NB4 (cell line): ENCODE data around the gene SMIM29.

Source experiments
- DNase-seq: peaks from one replicate; pipeline ENCODE4 v3.0.0; 2010; ENCODE audit warnings: low read depth
- H3K4me3 ChIP-seq: one replicate; pipeline ENCODE4 v1.5.1; 2011; ENCODE audit warnings: mild to moderate bottlenecking, low read depth, low read length, moderate library complexity
- CTCF ChIP-seq: IDR thresholded peaks from one replicate; pipeline ENCODE4 v1.5.1; 2012; ENCODE audit warnings: low read depth, low read length
- MAX ChIP-seq: IDR thresholded peaks from 2 replicates; pipeline ENCODE4 v1.6.1; 2011; ENCODE audit warnings: low read depth, low read length
- MYC ChIP-seq: IDR thresholded peaks from 2 replicates; pipeline ENCODE4 v1.6.1; 2011; ENCODE audit warnings: low read depth, low read length
- POLR2A ChIP-seq: IDR thresholded peaks from 2 replicates; pipeline ENCODE4 v1.6.1; 2011; ENCODE audit warnings: mild to moderate bottlenecking; ENCODE audit not compliant: insufficient read length; ENCODE audit errors: extremely low read depth

The SMIM29 gene

GRCh38 chr6:34223381-34223955 is 25.3 kb downstream of the SMIM29 start:
- TF ChIP-seq MYC: no peak
- no peak for TF ChIP-seq POLR2A
- TF ChIP-seq CTCF: no peak
- no peak for TF ChIP-seq MAX
- DNase-seq: no peak
- peak overlapping the region; percentile 28 for H3K4me3 ChIP-seq

- no peak overlapping the region for H3K4me3 ChIP-seq
- no peak for DNase-seq
- TF ChIP-seq CTCF: no peak
- no peak for TF ChIP-seq MYC
- no peak for TF ChIP-seq POLR2A
- TF ChIP-seq MAX: no peak
These were observed 30.1 kb downstream of the SMIM29 start for GRCh38 chr6:34218691-34219090.

- no peak overlapping the region for H3K4me3 ChIP-seq
- DNase-seq: no peak
- TF ChIP-seq POLR2A: no peak
- no peak for TF ChIP-seq CTCF
- no peak for TF ChIP-seq MAX
- TF ChIP-seq MYC: no peak
These were observed 35.0 kb downstream of the SMIM29 start for GRCh38 chr6:34213772-34214171.

DNA sequence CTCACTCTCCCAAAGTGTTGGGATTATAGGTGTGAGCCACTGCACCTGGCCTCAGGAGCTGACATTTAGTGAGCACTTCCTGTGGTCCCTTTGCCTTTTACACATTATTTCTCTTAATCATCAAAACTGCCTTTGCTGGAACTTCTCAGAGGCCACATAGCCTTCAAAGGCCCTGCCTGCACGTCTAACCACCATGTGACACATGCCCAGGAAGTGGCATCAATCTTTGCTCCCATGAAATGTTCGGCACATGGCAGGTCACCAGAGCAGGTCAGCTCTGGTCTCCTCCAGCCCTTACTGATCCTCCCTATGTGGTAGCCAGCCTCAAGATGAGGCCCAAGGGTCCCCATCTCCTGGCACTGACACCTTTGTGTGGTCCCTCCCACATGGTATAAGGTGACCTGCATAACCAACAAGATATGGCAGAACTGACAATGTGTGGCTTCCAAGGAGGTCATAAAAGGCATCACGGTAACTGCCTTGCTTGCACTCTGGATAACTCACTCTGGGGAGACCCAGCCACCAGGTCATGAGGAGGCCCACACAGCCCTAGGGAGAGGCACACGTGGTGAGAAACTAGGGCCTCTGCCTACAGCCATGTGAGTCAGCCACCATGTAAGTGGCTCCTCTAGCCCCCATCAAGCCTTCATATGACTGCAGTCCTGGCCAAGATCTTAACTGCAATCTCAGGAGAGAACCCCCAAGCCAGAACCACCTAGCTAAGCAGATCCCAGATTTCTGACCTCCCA is 40.9 kb downstream of the SMIM29 start:
- no peak overlapping the region for H3K4me3 ChIP-seq
- TF ChIP-seq MAX (no peak; the same call in 1 of the 2 replicates), MYC (no peak), CTCF (no peak), POLR2A (no peak)
- DNase-seq: no peak

DNA sequence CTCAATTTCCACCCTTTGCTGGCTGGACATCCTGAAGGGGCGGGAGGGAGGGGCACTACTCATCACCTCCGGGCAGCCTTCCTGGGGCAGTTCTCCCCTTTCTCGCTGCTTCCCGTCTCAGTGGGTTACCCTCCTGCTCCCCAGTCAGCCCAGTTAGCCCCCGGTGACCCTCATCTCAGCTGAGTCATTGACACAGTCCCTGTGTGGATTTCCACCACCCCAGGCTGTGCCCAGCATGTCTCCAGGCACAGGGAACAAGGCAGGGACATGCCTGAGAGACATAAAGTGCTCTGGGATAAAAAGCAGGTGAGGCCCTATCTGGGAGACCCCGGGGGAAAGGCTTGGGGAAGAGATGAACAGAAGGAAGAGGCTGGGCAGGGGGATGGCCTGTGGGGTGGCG is 42.1 kb downstream of the SMIM29 start:
- no peak for DNase-seq
- H3K4me3 ChIP-seq: no peak overlapping the region
- TF ChIP-seq CTCF: no peak
- no peak for TF ChIP-seq MAX
- TF ChIP-seq MYC: no peak
- TF ChIP-seq POLR2A: no peak
